Measurements from ENCODE around the gene AKNA. TPM values are rescaled to one million over a fixed set of nuclear protein-coding genes. Genes with fewer than 3 reads are reported as not detected.

Gene AKNA
- total and polyA plus RNA-seq, 9 donors: 7.0 to 14.6 (median 10.1) TPM

GRCh38 chr9:114409103-114409780 lies 21.5 kb upstream of the AKNA start:
- Histone ChIP-seq H3K4me1 (ENCODE audit: control insufficient read depth, insufficient read depth, low read length) (peaks cover 11% of the 10 kb centered on the region), H3K4me3 (ENCODE audit: low read length) (no peak overlapping the region), H3K9me3 (replicated peaks; ENCODE audit: control insufficient read depth, low read depth, low read length) (no peaks in the 10 kb centered on the region), H3K27ac (ENCODE audit: low read length) (no peak overlapping the region), H3K36me3 (ENCODE audit: control insufficient read depth, insufficient read depth, low read length) (no peaks in the 10 kb centered on the region), H3K27me3 (ENCODE audit: control insufficient read depth, insufficient read depth, low read length) (no peaks in the 10 kb centered on the region)
- 71% methylated on average over 11 of the region's 11 CpGs for WGBS (ENCODE audit: insufficient coverage)
- DNase-seq: no peak

GRCh38 chr9:114408645-114409044 lies 20.9 kb upstream of the AKNA start:
- H3K36me3 ChIP-seq (ENCODE audit: control insufficient read depth, insufficient read depth, low read length): no peaks in the 10 kb centered on the region
- H3K27ac ChIP-seq (ENCODE audit: low read length): no peak overlapping the region
- H3K4me3 ChIP-seq (ENCODE audit: low read length): no peak overlapping the region
- no peaks in the 10 kb centered on the region for H3K9me3 ChIP-seq (replicated peaks; ENCODE audit: control insufficient read depth, low read depth, low read length)
- peaks cover 6% of the 10 kb centered on the region for H3K4me1 ChIP-seq (ENCODE audit: control insufficient read depth, insufficient read depth, low read length)
- H3K27me3 ChIP-seq (ENCODE audit: control insufficient read depth, insufficient read depth, low read length): no peaks in the 10 kb centered on the region
- DNase-seq: no peak
- WGBS (ENCODE audit: insufficient coverage): 90% methylated on average over 4 of the region's 7 CpGs

DNA sequence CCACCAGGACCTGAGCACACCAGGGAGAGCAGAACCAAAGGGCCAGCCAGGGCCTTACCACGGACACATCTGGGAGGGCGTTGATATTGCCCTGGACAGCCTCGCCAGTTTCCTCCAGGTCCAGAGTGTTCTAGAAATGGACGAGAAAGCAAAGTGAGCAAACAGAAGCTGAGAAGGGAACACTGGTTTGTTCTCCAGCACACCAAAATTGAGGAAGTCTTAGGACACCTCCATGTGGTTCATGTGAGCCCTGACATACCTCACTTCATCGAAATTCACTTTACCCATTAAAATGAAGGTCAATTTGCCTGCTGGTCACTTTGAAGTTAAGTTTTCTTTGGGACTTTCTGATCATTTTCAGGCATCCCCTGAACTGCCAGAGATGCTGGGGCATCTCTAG lies 20.1 kb upstream of the AKNA start:
- H3K27me3 ChIP-seq (ENCODE audit: control insufficient read depth, insufficient read depth, low read length): no peaks in the 10 kb centered on the region
- DNase-seq: no peak
- H3K4me3 ChIP-seq (ENCODE audit: low read length): no peak overlapping the region
- no peaks in the 10 kb centered on the region for H3K36me3 ChIP-seq (ENCODE audit: control insufficient read depth, insufficient read depth, low read length)
- no peaks in the 10 kb centered on the region for H3K4me1 ChIP-seq (ENCODE audit: control insufficient read depth, insufficient read depth, low read length)
- no peak overlapping the region for H3K27ac ChIP-seq (ENCODE audit: low read length)
- WGBS (ENCODE audit: insufficient coverage): 84% methylated on average over 4 of the region's 5 CpGs
- no peaks in the 10 kb centered on the region for H3K9me3 ChIP-seq (replicated peaks; ENCODE audit: control insufficient read depth, low read depth, low read length)

DNA sequence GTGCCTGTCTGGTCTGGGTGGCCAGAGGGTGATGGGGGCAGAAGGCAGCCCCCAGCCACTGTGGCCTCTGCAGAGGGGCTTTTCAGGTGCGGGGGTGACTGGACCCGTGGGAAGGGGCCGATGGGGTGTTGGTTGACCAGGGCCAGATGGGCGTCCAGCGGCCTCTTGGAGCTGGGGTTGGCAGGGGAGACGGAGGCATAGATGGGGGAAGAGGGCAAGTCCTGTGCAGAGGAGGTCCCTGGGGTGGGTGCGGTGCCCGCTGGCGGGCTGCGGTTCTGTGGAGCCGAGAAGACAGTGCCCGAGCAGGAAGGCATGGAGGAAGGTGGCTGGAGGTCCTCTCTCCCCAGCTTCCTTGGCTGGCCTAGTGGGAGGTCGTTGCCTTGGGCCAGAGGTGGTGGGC lies 18.7 kb upstream of the AKNA start:
- no peak overlapping the region for H3K4me3 ChIP-seq (ENCODE audit: low read length)
- DNase-seq: no peak
- no peaks in the 10 kb centered on the region for H3K4me1 ChIP-seq (ENCODE audit: control insufficient read depth, insufficient read depth, low read length)
- 91% methylated on average over 12 of the region's 13 CpGs for WGBS (ENCODE audit: insufficient coverage)
- no peaks in the 10 kb centered on the region for H3K9me3 ChIP-seq (replicated peaks; ENCODE audit: control insufficient read depth, low read depth, low read length)
- no peaks in the 10 kb centered on the region for H3K36me3 ChIP-seq (ENCODE audit: control insufficient read depth, insufficient read depth, low read length)
- H3K27me3 ChIP-seq (ENCODE audit: control insufficient read depth, insufficient read depth, low read length): no peaks in the 10 kb centered on the region
- H3K27ac ChIP-seq (ENCODE audit: low read length): no peak overlapping the region

- Histone ChIP-seq H3K4me1 (ENCODE audit: control insufficient read depth, insufficient read depth, low read length) (no peaks in the 10 kb centered on the region), H3K4me3 (ENCODE audit: low read length) (no peak overlapping the region), H3K27ac (ENCODE audit: low read length) (no peak overlapping the region), H3K27me3 (ENCODE audit: control insufficient read depth, insufficient read depth, low read length) (no peaks in the 10 kb centered on the region), H3K36me3 (ENCODE audit: control insufficient read depth, insufficient read depth, low read length) (no peaks in the 10 kb centered on the region), H3K9me3 (replicated peaks; ENCODE audit: control insufficient read depth, low read depth, low read length) (no peaks in the 10 kb centered on the region)
- 15% methylated on average over 10 of the region's 15 CpGs for WGBS (ENCODE audit: insufficient coverage)
- peak; percentile 91 for DNase-seq
Observed at GRCh38 chr9:114405294-114406034, 17.7 kb upstream of the AKNA start.

DNA sequence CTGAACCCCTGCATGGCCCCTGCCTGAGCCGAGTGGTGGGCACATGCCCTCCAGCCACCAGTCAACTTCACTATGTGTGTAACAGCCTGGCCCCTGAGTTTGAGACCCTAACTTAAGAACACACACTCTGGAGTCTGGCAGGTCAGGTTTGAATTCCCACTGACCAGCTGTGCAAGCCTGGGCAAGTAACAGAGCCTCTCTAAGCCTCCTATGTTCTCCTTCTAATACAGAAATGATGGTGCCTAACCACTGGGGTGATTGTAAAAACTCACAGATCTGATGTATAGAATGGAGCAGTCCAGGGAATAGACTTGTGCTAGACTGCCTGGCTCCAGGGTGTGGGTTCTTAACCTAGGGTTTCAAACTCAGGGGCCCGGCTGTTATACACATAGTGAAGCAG lies 16.7 kb upstream of the AKNA start:
- no peaks in the 10 kb centered on the region for H3K9me3 ChIP-seq (replicated peaks; ENCODE audit: control insufficient read depth, low read depth, low read length)
- no peaks in the 10 kb centered on the region for H3K4me1 ChIP-seq (ENCODE audit: control insufficient read depth, insufficient read depth, low read length)
- no peaks in the 10 kb centered on the region for H3K27me3 ChIP-seq (ENCODE audit: control insufficient read depth, insufficient read depth, low read length)
- no peak overlapping the region for H3K4me3 ChIP-seq (ENCODE audit: low read length)
- H3K27ac ChIP-seq (ENCODE audit: low read length): no peak overlapping the region
- 80% methylated on average over 1 of the region's 2 CpGs for WGBS (ENCODE audit: insufficient coverage)
- H3K36me3 ChIP-seq (ENCODE audit: control insufficient read depth, insufficient read depth, low read length): no peaks in the 10 kb centered on the region
- DNase-seq: no peak

DNA sequence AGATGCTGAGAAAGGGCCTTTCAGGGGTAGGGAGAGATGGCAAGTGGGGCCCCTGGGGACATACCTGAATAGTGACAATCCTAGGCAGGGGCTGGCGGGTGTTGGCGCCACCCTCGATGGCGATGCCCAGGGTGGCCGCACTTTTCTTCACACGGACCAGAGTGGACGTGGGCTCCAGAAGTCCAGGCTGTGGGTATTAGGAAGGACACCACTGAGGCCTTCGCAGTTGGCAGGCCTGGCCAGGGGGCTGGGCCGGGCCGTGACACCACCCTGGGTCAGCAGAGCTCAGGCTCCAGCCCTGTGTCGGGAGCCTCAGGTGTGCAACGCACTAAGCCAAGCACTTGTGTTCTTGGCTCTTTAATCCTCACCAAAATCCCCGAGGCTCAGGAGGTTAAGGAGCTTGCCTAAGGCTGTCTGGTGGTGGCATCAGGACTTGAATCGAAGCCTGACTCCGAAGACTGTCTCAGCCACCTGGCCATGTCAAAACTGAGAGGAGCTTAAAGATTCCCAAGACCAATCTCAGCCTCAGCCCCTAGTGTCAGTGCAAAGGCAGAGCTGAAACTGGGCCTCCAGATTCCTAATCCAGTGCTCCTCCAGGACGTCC lies 15.5 kb upstream of the AKNA start:
- Histone ChIP-seq H3K9me3 (replicated peaks; ENCODE audit: control insufficient read depth, low read depth, low read length) (no peaks in the 10 kb centered on the region), H3K27ac (ENCODE audit: low read length) (no peak overlapping the region), H3K4me3 (ENCODE audit: low read length) (no peak overlapping the region), H3K36me3 (ENCODE audit: control insufficient read depth, insufficient read depth, low read length) (no peaks in the 10 kb centered on the region), H3K4me1 (ENCODE audit: control insufficient read depth, insufficient read depth, low read length) (peaks cover 2% of the 10 kb centered on the region), H3K27me3 (ENCODE audit: control insufficient read depth, insufficient read depth, low read length) (no peaks in the 10 kb centered on the region)
- no peak for DNase-seq
- 84% methylated on average over 16 of the region's 16 CpGs for WGBS (ENCODE audit: insufficient coverage)

DNA sequence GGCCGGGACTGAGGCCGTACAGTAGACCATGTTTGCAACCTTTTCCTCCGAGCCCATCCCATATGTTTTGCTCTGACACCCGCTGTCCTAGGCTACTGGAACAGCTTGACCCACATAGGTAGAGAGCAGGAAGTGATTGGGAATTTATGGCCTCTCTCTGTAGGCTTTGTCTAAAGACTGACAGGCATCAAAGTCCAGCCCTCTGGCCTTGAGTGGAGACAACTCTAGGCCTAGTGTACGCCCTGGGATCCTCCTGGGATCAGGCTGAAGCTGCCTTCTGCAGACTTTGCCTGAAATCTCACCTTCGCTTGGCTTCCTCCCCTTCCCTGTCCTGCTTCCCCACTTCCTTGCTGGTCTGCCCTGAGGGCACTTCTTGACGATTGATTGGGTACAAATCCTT lies 13.6 kb upstream of the AKNA start:
- Histone ChIP-seq H3K27ac (ENCODE audit: low read length) (no peak overlapping the region), H3K4me1 (ENCODE audit: control insufficient read depth, insufficient read depth, low read length) (peaks cover 17% of the 10 kb centered on the region), H3K27me3 (ENCODE audit: control insufficient read depth, insufficient read depth, low read length) (peaks cover 2% of the 10 kb centered on the region), H3K4me3 (ENCODE audit: low read length) (no peak overlapping the region), H3K9me3 (replicated peaks; ENCODE audit: control insufficient read depth, low read depth, low read length) (no peaks in the 10 kb centered on the region), H3K36me3 (ENCODE audit: control insufficient read depth, insufficient read depth, low read length) (no peaks in the 10 kb centered on the region)
- no peak for DNase-seq
- WGBS (ENCODE audit: insufficient coverage): 92% methylated on average over 2 of the region's 7 CpGs

- Histone ChIP-seq H3K4me1 (ENCODE audit: control insufficient read depth, insufficient read depth, low read length) (peaks cover 18% of the 10 kb centered on the region), H3K27ac (ENCODE audit: low read length) (no peak overlapping the region), H3K4me3 (ENCODE audit: low read length) (no peak overlapping the region), H3K9me3 (replicated peaks; ENCODE audit: control insufficient read depth, low read depth, low read length) (no peaks in the 10 kb centered on the region), H3K27me3 (ENCODE audit: control insufficient read depth, insufficient read depth, low read length) (peaks cover 2% of the 10 kb centered on the region), H3K36me3 (ENCODE audit: control insufficient read depth, insufficient read depth, low read length) (no peaks in the 10 kb centered on the region)
- 67% methylated on average over 1 of the region's 2 CpGs for WGBS (ENCODE audit: insufficient coverage)
- DNase-seq: no peak
Observed at GRCh38 chr9:114400772-114401171, 13.0 kb upstream of the AKNA start.

DNA sequence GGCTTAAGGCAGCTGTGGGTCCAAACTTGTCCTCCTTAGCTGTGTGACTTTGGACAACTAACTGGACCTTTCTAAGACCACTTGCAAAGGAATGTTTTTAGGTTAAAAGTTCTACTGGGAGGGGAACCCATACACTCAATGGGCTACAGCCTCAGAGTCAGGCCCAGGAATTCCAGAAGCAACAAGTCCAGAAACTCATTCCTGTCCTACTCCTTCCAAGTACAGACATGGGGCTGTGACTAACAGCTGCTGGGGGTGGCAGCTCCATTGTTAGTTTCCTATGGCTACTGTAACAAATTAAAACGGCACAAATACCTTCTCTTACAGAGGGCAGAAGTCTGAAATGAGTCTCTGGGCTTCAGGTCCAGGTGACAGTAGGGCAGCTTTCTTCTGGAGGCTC lies 12.4 kb upstream of the AKNA start:
- WGBS (ENCODE audit: insufficient coverage): no CpG with 5 or more reads among the region's 1 CpG
- Histone ChIP-seq H3K4me1 (ENCODE audit: control insufficient read depth, insufficient read depth, low read length) (peaks cover 24% of the 10 kb centered on the region), H3K9me3 (replicated peaks; ENCODE audit: control insufficient read depth, low read depth, low read length) (no peaks in the 10 kb centered on the region), H3K36me3 (ENCODE audit: control insufficient read depth, insufficient read depth, low read length) (no peaks in the 10 kb centered on the region), H3K27me3 (ENCODE audit: control insufficient read depth, insufficient read depth, low read length) (peaks cover 2% of the 10 kb centered on the region), H3K27ac (ENCODE audit: low read length) (no peak overlapping the region), H3K4me3 (ENCODE audit: low read length) (no peak overlapping the region)
- DNase-seq: no peak
